D341Med (cell line): ENCODE results near the gene TRIP4.
"Not testable (repeated sequence)": the region's sequence is repeated elsewhere in the genome, so short reads cannot be mapped to it uniquely, and the experiment has no call there.

ENCODE experiments used
- DNase-seq: peaks from one replicate; pipeline ENCODE4 v3.0.0; 2012; ENCODE audit warnings: low spot score

TRIP4 gene

DNA sequence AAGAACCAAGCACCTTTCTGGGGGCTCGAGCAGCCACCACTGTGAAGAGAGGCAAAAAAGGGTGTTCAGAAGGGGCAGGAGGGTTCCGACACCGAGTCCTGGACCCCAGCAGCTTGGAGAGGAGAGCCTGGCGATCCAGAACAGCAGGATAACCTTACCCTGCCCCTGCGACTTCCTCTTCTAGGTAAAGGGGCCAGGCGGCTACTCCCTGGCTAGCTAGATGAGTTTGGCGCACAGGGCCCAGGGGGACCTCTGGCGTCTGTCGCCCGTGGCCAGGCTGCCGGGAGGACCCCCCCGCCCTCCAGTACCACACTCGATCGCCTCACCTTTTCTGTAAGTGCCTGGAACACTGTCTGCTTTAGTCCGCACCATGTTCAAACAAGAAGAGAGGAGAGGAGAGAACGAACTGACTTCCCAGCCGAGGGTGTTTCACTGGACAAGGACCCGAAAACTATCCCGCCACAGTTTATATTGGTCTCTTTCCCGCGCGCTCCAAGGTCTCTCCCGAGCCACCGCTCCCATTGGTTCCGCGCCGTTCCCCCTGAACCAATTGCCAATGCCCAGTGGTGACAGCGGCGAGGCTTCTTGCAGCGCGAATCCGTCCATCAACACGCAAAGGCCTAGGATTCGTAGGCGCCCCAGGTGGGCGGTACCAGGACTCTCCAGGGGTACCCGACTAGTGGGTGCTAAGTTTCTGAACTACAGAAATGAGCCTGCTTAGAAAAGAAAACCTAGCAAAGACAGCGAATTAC, 6.5 kb upstream of the TRIP4 start, which contains the start of gene PCLAF:
Gene PCLAF, minus strand, starts transcription at position 442 of the 752 bp plus-strand sequence. Its CDS starts 70 bp downstream, at position 372.
- peak; percentile 95 for DNase-seq

DNA sequence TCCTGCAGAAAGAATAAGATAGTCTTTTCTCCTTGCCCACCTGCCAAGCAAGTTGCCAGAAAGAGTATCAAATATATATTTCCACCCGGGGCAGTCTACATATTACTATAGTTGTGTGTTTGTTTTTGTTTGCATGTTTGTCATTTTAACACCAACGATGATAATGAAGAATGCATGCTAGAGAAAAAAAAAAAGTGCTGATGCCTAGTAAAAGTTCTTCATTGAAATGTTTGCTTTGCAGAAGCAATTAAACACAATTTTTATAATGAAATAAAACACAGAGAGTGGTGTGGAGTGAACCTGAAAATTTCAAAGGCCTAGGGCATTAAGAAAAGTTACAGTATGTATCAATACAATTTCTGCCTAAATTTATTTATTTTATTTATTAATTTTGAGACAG, 3.9 kb upstream of the TRIP4 start:
- no peak for DNase-seq

DNA sequence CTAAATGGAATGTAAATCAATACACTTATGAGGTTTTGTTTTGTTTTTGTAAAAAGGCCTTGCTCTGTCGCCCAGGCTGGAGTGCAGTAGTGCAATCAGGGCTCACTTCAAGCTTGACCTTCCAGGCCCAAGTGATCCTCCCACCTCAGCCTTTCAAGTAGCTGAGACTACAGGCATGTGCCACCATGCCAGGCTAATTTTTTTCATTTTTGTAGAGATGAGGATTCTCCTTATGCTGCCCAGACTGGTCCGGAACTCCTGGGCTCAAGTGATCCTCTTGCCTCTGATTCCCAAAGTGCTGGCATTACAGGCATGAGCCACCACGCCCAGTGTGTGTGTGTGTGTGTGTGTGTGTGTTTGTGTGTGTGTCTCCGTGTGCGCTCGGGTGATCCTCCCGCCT, 1.3 kb upstream of the TRIP4 start:
- DNase-seq, result no peak

DNA sequence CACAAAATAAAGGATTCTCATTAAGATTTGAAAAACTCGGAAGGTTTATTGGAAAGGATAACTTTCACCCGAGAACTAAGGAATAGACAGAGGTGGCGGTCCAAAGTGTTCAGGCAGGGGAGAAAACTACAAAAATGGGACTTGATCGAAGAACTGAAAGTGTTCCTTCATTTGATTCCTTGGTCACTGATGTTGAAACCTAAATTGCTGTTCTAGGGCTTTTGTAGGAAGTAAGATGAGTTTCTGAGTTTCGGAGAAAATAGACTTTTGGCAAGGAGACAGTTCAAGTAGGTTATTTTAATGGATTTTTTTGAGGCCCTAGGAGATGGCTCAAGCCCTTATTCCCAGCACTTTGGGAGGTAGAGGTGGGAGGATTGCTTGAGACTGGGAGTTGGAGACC, 1.4 kb downstream of the TRIP4 start:
- no peak for DNase-seq

DNA sequence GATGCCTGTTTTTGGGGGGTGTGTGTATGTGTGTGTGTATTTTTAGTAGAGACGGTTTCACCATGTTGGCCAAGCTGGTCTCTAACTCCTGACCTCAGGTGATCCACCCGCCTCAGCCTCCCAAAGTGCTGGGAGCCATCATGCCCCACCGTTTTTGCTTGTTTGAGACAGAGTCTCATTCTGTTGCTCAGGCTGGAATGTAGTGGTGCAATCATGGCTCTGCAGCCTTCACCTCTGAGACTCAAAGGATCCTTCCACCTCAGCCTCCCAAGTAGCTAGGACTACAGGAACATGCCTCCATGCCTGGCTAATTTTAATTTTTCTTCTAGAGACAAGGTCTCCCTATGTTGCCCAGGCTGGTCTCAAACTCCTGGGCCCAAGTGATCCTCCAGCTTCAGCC, 4.8 kb downstream of the TRIP4 start:
- not testable (repeated sequence) for DNase-seq

DNA sequence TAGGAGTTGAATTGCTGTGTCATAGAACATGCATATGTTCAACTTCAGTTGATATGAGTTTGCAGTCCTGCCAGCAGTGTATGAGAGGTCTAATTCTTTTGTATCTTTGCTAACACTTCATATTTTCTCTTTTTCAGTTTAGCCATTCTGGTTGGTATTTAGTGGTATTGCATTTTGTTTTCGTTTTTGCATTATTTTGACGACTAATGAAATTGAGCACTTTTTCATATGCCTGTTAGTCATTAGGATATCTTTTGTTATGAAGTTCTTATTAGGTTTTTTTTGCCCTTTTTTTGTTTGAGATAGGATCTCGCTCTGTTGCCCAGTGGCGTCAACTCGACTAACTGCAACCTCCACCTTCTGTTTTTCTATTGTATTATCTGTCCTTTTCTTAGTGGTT, 9.2 kb downstream of the TRIP4 start:
- DNase-seq, result no peak

DNA sequence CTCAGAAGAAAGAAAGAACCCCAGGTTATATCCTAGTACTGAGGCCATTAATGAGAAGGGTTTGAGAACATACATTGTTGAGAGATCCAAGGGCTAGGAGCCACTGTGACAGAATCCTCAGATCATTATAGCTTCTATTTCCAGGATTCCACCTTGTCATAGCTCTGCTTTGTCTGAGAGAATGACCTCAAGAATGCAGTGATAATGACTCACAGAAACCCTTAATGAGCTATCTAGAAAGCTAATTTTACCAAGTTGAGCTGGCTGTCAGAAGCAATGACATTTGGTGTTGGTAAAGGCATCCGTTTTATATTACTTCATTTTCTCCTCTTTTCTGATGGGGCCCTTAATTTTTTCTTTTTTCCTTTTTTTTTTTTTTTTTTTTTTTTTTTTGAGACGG, 10.9 kb downstream of the TRIP4 start:
- DNase-seq, result no peak

DNA sequence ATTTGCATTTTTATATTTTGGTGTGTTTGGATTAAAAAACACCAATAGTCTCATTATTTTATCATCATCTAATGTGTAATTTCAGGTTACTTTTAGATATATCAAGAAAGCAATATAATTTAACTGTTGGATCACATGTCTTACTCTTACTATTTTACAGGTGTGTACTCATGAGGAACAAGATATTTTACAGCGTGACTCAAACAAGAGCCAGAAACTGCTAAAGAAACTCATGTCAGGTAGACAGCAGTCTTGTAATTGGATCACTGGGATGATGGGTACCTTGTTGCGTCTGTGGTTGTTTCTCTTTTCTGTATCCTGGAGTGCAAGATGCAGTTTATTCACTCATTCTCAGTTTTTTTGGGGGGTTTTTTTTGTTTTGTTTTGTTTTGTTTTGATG, 12.9 kb downstream of the TRIP4 start:
- no peak for DNase-seq

DNA sequence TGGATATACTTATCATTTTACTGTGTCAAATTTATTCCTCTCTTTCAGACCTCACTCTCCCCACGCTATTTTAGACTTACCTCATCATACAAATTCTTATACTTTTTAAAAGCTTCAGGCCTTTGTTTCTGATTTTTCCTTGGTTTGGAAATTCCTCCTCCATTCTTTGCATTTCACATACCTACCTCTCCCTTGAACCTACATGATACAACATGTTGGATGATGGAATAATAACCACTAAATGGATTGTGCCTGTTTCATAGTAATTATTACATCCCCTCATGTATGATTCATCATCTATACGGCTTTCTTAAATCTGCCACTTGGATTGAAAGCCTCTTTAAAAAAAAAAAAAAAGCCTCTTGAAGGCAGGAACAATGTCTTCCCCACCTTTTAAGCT, 24.6 kb downstream of the TRIP4 start:
- DNase-seq, result no peak

DNA sequence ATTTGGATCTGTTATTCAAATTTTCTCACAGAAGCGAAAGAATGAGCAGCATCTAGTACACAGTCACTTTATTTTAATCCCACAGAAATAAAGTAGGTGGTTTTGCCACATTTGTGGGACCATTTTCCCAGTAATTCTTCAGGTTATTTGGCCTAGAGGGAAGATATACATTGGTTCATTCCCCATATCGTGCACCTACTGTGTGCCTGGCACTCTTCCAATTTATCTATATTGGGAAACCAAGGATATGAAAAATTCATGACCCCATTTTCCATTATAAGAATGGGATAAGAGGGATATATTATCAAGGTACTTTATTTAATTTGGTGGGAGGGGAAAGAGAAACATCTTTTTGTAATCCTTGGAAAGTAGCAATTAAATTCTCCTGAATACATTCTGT, 35.1 kb downstream of the TRIP4 start:
- DNase-seq, result no peak

DNA sequence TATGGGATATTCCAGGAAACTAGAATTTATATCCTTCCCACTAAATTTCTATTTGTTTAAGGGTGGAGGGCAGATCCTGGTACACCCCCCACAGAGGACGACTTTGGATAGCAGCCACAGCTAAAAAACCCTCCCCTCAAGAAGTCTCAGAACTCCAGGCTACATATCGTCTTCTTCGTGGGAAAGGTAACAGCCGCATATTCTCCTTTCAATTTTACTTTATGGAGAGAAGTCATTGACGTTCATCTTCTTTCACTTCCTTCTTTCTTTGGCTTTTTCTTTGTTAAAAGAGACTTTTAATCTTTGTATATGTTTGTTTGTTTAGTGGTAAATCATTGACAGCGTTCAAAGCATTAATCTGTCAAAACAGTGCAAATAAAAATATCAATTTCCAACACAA, 36.3 kb downstream of the TRIP4 start:
- DNase-seq, result no peak

DNA sequence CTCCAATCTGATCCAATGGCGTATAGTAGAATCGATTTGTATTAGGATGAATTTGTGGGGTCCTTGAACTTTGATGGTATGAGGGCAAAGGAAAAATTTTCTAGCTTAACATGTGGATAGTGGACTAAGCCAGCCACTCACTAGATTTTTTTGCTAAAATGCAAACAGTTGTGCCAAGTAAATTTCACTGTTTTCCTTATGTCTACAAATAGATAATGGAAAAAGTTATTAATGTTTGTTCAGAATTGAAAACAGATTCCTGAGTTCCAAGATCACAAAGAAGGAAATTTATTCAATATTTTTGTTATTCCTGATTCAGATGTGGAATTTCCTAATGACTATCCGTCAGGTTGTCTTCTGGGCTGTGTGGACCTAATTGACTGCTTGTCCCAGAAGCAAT, 37.6 kb downstream of the TRIP4 start:
- no peak for DNase-seq

DNA sequence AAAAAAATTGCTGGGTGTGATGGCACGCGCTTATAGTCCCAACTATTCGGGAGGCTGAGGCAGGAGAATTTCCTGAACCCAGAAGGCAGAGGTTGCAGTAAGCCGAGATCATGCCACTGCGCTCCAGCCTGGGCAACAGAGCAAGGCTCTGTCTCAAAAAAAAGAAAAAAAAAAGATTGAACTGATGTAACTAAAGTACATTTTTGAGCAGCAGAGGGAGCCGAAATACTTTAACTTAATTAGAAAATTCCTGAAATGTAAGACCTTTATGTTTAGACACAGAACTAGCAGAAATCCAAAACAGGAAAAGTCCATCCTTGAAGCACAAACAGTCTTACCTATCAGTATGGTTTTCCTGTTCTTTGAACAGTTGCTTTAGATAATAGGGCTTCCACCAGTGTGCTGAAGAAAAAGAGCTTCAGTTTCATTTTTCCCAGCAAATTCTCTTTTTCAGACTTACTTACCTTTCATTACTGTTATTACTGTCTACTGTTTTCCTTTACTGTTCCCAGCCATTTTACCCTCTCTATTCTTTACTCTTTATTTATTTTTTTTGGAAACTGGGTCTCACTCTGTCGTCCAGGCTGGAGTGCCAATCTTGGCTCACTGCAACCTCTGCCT, 39.3 kb downstream of the TRIP4 start:
- no peak for DNase-seq

DNA sequence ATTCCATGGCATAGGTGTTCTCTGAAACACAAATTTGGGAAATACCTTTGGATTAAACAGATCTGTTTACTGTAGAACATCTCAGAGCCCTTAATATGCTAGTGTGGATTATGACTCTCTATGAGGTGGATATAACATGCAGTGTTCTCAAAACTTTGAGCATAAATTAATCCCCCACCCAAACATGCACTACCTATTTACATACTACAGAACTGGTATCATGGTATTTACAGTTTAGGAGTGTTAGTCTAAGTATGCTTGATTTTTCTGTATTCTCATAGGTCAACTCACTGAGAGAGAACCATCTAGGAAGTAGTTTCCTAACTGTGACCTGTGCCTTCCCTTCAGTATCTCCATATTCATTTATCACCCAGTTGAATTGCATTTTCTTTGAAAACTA, 41.8 kb downstream of the TRIP4 start:
- DNase-seq, result no peak

DNA sequence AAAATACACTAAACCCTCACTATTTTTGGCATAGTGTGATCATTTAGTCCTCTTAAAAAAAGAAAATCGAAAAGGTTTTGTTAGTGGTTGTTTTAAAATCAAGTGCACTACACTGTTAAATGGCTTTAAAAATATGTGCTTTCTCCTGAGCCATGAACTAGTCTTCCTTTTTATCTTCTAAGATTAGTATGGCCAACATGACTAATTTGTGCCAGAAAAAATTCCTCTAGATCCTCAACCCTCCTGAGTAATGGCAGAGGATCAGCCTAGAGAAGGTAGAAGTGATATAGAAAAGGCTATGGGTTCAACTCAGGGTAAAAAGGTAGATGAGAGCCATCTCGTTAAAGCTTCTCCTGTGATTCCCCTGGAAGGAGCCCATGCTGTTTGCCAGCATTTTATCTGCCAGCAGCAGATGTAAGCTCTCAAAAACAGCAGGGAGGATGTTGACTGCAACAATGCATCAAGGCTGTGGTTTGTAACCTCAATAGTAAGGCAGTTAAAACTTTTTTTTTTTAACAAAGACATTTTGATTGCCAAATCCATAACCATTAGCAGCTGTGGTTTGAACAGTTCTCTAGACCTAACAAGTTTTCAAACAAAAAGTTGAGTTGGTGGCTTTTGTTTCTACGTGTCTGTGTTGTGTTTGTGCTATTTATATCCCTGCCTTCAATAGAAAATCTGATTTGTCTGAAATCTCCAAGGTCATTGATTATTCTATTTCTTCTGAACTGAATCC, 42.5 kb downstream of the TRIP4 start:
- DNase-seq, result no peak

DNA sequence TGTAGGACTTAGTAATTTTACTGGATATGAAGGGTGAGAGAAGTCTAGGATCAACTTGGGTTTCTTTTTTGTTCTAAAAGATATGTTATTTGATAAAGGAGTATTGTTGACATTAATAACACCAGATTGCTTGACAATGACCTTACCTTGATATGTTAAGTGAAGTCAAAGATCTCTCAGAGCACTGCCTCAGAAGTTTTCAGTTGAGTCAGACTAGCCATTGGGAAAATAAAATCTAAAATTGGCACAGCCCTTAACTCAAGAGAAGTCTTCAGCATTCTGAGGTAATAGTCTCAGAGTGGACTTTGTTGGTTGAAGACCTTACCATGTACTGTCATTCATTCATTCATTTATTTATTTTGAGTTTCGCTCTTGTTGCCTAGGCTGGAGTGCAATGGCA, 50.3 kb downstream of the TRIP4 start:
- DNase-seq, result no peak

DNA sequence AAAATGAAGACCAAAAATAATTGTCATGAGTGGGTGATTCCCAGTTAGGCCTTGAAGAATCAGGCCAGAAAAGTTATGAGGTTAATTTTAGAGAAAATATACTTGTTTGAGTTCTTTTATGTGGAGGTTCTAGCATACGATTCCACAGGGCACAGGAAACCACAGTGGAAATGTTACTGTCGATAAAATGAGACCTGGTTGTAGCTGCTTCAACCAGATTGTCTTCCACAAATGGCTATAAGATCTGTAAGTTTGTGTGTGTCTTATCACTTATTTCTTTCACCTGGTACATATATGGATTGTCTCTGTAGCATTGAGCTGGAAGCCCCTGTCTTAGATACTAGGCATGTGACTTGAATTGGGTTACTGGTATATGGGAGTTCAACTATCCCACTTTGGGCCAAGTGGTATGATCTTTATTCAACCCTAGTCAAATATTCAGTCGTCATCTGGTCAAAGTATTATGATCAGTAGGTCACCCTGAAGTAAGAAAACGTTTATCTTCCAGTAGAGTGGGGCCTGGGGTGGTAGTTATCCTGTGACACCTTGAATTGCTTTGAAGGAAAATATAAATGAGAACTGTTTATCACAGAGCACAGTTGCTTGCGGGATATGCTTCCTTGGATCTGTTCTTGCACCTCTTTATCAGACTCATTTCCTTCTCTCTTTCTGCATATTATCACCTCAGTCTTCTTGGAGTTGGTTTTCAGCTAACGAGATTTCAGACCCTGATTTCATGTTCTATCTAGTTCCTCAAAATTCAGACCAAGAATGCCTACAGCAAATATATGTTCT, 51.2 kb downstream of the TRIP4 start:
- DNase-seq, result no peak

DNA sequence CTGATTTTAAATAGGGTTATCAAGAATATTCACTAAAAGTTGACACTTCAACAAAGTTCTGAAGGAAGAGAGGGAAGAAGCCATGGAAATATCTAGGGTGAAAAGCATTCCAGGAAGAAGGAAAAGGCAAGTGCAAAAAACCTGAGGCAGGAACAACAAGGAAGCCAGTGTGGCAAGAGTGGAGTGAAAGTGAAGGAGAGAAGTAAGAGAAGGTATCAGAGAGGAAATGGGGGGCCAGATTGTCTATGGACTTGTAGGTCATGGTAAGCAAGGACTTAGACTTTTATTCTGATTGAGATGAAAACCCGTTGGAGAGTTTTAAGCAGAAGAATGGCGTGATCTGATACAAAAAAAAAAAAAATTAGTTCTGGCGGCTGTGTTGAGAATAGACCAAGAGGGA, 54.2 kb downstream of the TRIP4 start:
- no peak for DNase-seq

DNA sequence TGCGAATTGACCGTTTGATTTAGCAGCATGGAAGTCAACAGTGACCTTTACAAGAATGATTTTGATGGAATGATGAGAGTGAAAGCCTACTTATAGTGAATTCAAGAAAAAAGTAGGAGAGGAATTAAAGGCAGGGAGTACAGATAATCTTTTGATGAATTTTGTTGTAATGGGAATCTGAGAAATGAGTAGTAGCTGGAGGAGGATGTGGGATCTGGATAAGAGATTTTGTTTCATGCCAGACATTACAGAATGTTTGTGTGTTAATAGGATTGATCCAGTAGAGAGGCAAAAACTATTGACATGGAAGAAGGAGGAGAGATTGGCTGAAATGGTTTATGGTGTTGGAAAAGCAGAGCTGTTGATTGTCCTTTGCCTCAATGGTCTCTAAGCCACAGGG, 55.4 kb downstream of the TRIP4 start:
- DNase-seq, result no peak

DNA sequence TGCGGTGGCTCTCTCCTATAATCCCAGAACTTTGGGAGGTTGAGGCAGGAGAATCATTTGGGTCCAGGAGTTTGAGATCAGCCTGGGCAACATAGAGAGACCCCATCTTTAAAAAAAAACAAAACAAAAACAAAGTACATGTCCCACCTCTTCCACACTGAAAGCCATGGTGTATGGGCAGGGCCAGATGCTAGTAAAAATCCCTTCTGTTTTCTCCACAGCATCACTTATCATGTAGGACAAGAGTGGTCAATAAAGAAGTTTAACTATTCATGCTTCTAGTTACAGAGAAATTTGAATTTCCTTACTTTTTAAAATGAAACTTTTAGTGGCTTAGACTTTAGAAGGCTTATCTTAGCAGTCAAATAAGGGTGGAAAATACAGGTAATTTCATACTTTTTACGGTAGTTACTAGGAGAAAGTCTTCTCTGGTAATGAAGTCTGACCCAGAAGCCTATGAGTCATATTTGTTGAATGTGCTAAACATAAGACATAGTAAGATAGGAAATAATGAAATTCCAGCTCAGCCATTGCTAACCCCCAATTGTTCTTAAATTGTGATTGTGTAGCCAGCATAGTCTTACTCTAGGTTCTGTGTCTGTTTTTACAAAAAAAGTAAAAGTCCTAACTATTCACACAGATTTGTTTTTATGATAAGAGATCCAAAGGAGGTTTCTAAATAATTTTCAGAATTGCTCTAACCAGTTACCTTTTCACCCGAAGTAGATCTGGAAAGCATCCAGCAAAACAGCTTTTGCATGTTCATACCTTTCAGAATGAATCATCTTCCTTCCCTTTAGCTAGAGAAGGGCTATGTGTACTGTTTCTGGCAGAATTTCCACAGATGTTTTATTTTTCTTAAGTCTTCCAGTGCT, 56.3 kb downstream of the TRIP4 start:
- no peak for DNase-seq

DNA sequence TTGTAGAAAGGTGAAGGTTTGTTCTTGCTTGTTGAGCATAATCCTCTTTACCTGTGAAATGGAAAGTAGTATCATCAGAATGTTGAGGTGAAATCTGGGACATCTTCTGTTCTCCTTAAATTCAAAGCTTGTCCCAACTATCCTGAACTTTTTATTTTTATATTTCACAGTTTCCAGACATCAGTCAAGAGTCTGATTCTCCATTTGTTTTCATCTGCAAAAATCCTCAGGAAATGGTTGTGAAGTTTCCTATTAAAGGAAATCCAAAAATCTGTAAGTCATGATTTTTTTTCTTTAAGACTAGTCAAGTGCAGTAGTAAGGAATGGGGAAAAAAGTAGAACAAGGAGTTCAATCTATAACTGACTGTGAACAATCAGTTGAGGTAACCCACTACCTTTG, 57.2 kb downstream of the TRIP4 start:
- no peak for DNase-seq
